GM12874 (cell line): ENCODE results near the gene RNPC3.
"Not testable (repeated sequence)": the region's sequence is repeated elsewhere in the genome, so short reads cannot be mapped to it uniquely, and the experiment has no call there.

Source experiments
- TF ChIP-seq, protein P1 (sequence below): IDR thresholded peaks from 2 replicates; pipeline ENCODE4 v1.5.1; 2011; ENCODE audit warnings: low read depth, mild to moderate bottlenecking, control low read depth, low read length, moderate library complexity; ENCODE audit not compliant: insufficient read depth

The RNPC3 gene

DNA sequence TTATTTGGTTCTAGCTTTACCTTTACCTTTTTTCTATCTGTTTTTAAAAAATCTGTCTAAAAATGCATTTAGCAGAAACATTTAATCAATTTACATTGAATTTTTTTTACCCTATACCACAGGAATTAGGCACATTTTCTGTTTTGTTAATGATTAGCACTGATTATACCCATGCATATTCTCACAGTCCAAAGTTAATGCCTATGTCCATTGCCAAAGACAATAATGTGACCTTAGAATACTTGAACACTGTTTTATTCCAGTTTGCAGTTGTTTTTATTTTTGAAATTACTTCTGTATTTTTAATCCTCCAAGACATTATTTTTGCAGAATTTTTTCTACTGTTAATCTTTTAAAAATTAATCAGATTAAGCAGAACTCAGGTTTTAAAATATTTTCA lies 34.9 kb downstream of the RNPC3 start:
- TF ChIP-seq, protein P1, sequence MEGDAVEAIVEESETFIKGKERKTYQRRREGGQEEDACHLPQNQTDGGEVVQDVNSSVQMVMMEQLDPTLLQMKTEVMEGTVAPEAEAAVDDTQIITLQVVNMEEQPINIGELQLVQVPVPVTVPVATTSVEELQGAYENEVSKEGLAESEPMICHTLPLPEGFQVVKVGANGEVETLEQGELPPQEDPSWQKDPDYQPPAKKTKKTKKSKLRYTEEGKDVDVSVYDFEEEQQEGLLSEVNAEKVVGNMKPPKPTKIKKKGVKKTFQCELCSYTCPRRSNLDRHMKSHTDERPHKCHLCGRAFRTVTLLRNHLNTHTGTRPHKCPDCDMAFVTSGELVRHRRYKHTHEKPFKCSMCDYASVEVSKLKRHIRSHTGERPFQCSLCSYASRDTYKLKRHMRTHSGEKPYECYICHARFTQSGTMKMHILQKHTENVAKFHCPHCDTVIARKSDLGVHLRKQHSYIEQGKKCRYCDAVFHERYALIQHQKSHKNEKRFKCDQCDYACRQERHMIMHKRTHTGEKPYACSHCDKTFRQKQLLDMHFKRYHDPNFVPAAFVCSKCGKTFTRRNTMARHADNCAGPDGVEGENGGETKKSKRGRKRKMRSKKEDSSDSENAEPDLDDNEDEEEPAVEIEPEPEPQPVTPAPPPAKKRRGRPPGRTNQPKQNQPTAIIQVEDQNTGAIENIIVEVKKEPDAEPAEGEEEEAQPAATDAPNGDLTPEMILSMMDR: no peak

DNA sequence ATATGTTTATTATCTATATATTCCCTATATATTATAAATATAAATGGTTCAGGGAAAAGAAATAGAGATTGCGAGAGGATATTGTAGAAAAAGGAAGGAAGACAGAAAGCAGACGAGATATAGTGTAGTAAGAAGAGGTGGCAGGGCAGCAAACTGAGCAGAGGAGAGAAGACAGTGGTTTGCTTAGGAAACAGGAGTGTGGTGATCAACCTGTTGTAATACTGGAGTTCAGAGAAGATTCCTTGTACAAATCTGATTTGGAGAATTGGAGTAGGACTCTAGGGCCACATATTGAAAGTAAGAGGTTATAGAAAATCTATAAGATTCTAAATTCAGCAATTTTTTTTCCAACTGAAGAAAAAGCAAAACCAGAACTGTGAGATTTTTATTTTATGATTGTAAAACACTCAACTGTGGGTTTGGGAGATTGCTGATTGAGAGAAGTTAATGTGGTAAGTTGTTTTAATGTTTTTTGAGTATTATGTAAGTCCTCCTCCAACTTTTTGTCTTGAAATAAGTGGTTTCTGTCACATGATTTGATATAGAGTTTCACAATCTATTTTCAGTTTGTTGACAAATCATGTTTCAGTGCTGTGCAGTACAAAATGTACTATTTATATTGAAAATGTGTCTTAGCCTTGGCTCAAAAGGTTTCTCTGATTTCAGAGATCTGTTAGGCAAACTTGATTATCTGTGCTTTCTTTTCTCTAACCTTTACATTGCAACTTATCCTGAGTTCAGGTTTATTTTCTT lies 36.3 kb downstream of the RNPC3 start:
- TF ChIP-seq, protein P1: no peak

DNA sequence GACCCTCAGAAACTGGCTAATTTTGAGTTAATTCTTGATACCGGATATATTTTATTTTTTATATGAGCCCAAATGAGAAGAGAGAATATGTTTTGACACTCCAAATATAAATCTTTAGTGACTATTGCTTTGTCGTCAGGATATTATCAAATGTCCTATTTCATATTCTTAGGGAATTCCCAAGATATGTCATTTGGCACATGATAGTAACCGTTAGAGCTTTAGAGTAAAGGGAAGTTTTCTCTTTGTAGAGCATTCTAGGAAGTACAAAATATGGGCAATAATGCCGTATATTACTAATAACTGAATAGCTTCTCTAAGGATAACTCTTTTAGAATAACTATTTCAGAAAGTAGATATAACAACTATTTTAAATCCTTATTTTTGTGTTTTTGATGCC lies 37.6 kb downstream of the RNPC3 start:
- TF ChIP-seq, protein P1: no peak

GRCh38 chr1:103569493-103569892 lies 44.0 kb downstream of the RNPC3 start:
- TF ChIP-seq, protein P1: no peak

DNA sequence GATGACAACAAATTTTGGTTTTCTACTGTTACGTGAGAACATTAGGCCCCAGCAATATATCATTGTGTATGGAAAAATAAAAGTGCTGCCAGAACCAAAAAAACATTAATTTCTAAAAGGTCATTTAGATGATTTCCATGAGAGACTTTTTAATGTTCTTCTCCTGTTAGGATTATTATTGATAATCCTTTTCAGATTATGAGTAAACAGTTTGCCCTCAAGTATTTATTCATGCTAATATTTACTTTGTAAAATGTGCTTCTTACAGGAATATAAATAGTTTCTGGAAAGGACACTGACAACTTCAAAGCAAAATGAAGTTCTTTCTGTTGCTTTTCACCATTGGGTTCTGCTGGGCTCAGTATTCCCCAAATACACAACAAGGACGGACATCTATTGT lies 45.8 kb downstream of the RNPC3 start, which contains the start of gene AMY2B:
Gene AMY2B (plus strand): TSS at position 301 of the 400 bp plus-strand sequence. CDS start 14 bp downstream, at position 315.
- TF ChIP-seq, protein P1: not testable (repeated sequence)

DNA sequence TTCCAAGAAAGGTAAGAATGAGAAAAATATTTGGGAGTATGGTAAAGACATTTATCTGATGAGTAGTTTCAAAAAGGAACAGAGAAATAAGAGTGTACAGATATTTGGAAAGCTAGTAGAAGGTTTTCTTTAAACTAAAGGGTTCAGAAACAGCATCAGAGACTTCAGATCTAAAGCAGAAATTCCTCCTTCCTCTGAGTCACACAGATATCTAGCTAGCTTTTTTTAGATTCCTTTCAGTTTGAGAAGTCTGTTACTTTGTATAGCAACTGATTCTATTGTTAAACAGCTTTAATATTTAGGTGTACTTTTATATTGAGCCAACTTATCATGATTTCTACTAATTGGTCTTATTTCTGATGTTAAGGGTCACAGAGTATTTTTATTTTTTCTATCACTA lies 50.6 kb downstream of the RNPC3 start:
- TF ChIP-seq, protein P1: no peak

DNA sequence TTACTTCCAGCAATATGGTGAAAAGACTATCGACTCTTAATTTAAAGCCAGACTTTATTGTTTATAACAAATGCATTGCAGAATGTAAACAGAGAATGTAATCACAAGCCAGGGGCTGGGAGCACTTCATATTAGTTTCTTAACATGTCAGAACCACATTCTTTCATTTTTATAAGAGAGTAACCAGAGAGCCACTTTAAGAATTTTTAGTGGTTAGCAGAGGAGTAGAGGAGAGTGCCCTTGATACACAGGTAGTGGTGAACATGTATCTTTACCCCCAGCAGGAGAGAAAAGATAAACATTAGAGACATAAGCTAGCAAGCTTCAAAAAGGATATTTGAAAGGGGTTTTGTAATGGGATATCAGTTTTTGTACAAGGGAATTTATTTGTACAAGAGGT lies 57.0 kb downstream of the RNPC3 start:
- TF ChIP-seq, protein P1: no peak
